Measurements from ENCODE around the gene LMAN2L.
A peak's percentile ranks its signal among the peaks of the same experiment; 100 is the strongest.

- TF ChIP-seq CTCF (IDR thresholded peaks at IDR 0.05) (no peak), POLR2A (IDR thresholded peaks at IDR 0.05) (no peak), EP300 (IDR thresholded peaks at IDR 0.05) (no peak), POLR2AphosphoS5 (IDR thresholded peaks at IDR 0.05) (peak; percentile 51)
These were observed 74.7 kb downstream of the LMAN2L start for GRCh38 chr2:96665083-96665569.
